Bronchus fibroblast of lung (primary cell): Measurements from ENCODE around the gene ULK4. TPM values are rescaled to one million over a fixed set of nuclear protein-coding genes. Genes with fewer than 3 reads are reported as not detected.

Experiments
- total RNA-seq: library from RNA; depleted of rRNA; stranded (reverse); fragments of >200 nt; gene quantifications from 2 replicates; pipeline ENCODE4 v1.2.3, GENCODE V29; 2015

The ULK4 gene
- 4.0 and 4.9 TPM in 2 replicates for total RNA-seq

DNA sequence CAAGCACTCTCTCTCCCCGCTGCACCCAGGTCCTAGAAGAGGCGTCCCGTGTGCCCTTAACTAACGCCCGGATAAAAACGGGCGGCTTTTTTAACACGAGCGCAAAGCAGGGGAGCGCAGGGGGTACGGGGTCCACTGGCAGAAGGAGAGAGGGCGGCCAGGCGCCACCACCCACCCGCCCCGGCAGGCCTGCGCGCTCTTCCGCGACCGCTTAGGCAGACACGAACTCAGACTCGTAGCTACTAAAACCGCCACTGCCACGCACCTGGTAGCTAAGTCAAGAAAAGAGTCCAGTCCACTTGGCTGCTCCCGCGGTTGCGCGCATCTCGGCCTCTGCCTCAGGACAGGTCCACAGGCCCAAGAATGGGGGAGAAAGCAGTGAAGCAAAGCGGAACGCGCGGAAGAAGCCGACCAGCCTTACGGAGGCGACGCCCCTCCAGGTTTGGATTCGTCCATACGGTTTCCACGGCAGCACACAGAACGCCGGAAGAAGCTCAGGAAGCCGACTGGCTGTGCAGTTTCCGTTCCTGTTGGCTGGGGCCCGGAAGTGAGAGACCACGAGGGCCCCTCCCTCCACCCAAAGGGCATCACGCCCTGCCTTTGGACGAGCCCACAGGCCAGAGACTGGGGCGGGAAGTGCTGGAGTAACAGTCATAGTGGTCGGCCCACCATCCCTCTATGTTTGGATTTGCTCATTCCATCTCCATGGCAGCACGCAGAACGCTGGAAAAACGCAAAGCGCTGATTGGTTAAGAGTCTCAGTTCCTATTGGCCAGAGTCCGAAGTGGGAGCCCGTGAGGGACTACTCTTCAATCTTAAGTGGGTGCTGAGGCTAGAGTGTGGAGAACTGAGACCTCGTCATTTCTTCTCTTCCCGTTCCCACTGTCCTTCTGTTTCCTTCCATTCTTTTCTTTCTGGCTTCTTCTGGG is at the start of gene ULK4:
ULK4 (minus strand) TSS at position 353 of the 929 bp plus-strand sequence. CDS start 7,344 bp downstream, outside the sequence.

GRCh38 chr3:41198950-41199865 is 762.7 kb downstream of the ULK4 start, which contains the start of gene CTNNB1:
Gene CTNNB1, plus strand, starts transcription at chr3:41199505. Its CDS starts 24,564 bp downstream, at chr3:41224069.

Other genes starting within 250 kb of the ULK4 start
- gene TRAK1, start 129.3 kb upstream of the ULK4 start, total RNA-seq: 17.8 and 18.0 TPM in 2 replicates